Measurements from ENCODE around the gene PDE9A. TPM values are rescaled to one million over a fixed set of nuclear protein-coding genes. Genes with fewer than 3 reads are reported as not detected.

The PDE9A gene
- polyA plus RNA-seq, 1 experiment = 0.09 TPM

- H3K4me3 ChIP-seq (ENCODE audit: low read depth, low read length) = no peak overlapping the region
- no peak for TF ChIP-seq CTCF (IDR thresholded peaks at IDR 0.05; ENCODE audit: insufficient read depth, low read depth, low read length)
- ChIA-PET CTCF (no interaction called here), POLR2A (no interaction called here)
- no peaks in the 10 kb centered on the region for H3K27me3 ChIP-seq (ENCODE audit: control insufficient read depth, insufficient read depth, low read length)
- no peak for DNase-seq (ENCODE audit: low read depth)
- no peaks in the 10 kb centered on the region for H3K36me3 ChIP-seq (ENCODE audit: control insufficient read depth, insufficient read depth, low read length)
Measured at GRCh38 chr21:42633858-42634257, 19.6 kb upstream of the PDE9A start.

- POLR2A ChIA-PET = no interaction called here
- Histone ChIP-seq H3K4me3 (ENCODE audit: low read depth, low read length) (no peak overlapping the region), H3K36me3 (ENCODE audit: control insufficient read depth, insufficient read depth, low read length) (no peaks in the 10 kb centered on the region), H3K27me3 (ENCODE audit: control insufficient read depth, insufficient read depth, low read length) (peaks cover 1% of the 10 kb centered on the region; the same call in 1 of the 2 replicates)
- CTCF ChIA-PET = no interaction called here
- no peak for DNase-seq (ENCODE audit: low read depth)
- TF ChIP-seq CTCF (IDR thresholded peaks at IDR 0.05; ENCODE audit: insufficient read depth, low read depth, low read length) = no peak
Measured at GRCh38 chr21:42635848-42636519, 17.4 kb upstream of the PDE9A start.

GRCh38 chr21:42636520-42637266 lies 16.7 kb upstream of the PDE9A start:
- H3K36me3 ChIP-seq (ENCODE audit: control insufficient read depth, insufficient read depth, low read length) = no peaks in the 10 kb centered on the region
- peak; percentile 18 for DNase-seq (ENCODE audit: low read depth)
- H3K27me3 ChIP-seq (ENCODE audit: control insufficient read depth, insufficient read depth, low read length) = peaks cover 4% of the 10 kb centered on the region
- TF ChIP-seq CTCF (IDR thresholded peaks at IDR 0.05; ENCODE audit: insufficient read depth, low read depth, low read length) = no peak
- CTCF ChIA-PET = no interaction called here
- POLR2A ChIA-PET = no interaction called here
- H3K4me3 ChIP-seq (ENCODE audit: low read depth, low read length) = no peak overlapping the region

- TF ChIP-seq CTCF (IDR thresholded peaks at IDR 0.05; ENCODE audit: insufficient read depth, low read depth, low read length) = no peak
- Histone ChIP-seq H3K36me3 (ENCODE audit: control insufficient read depth, insufficient read depth, low read length) (no peaks in the 10 kb centered on the region), H3K4me3 (ENCODE audit: low read depth, low read length) (no peak overlapping the region), H3K27me3 (ENCODE audit: control insufficient read depth, insufficient read depth, low read length) (peaks cover 8% of the 10 kb centered on the region)
- no peak for DNase-seq (ENCODE audit: low read depth)
- ChIA-PET CTCF (no interaction called here), POLR2A (no interaction called here)
Measured at GRCh38 chr21:42637267-42638041, 16.0 kb upstream of the PDE9A start.

GRCh38 chr21:42638266-42638863 lies 15.1 kb upstream of the PDE9A start:
- no peak overlapping the region for H3K4me3 ChIP-seq (ENCODE audit: low read depth, low read length)
- no peak for DNase-seq (ENCODE audit: low read depth)
- ChIA-PET CTCF (no interaction called here), POLR2A (no interaction called here)
- H3K36me3 ChIP-seq (ENCODE audit: control insufficient read depth, insufficient read depth, low read length) = no peaks in the 10 kb centered on the region
- no peak for TF ChIP-seq CTCF (IDR thresholded peaks at IDR 0.05; ENCODE audit: insufficient read depth, low read depth, low read length)
- H3K27me3 ChIP-seq (ENCODE audit: control insufficient read depth, insufficient read depth, low read length) = peaks cover 8% of the 10 kb centered on the region
